Naive thymus-derived CD4-positive, alpha-beta T cell (primary cell): ENCODE results near the gene PPFIBP2. TPM values are rescaled to one million over a fixed set of nuclear protein-coding genes. Genes with fewer than 3 reads are reported as not detected.

Experiments
- ATAC-seq: fragments of 150-1000 bp; cut with Tn5 transposase; 2 replicates; pipeline ENCODE4 v1.10.0; 2021; ENCODE audit warnings: mild to moderate bottlenecking, moderate library complexity
- CTCF ChIA-PET: fragments of 350-600 bp; sonication (Branson Sonifier 250); formaldehyde crosslinking; loops from one replicate; lab custom pipeline; 2021; ENCODE audit warnings: antibody characterized with exemption; lab: Charles Lee
- POLR2A ChIA-PET: fragments of 350-600 bp; sonication (Branson Sonifier 250); formaldehyde crosslinking; loops from one replicate; lab custom pipeline; 2021; ENCODE audit warnings: antibody characterized with exemption, inconsistent platforms; lab: Charles Lee
- DNase-seq, 9 donors: peaks; one replicate each; pipeline versions ENCODE4 v3.0.0 to v3.0.0-alpha.2; 2020 to 2022; ENCODE audit warnings: mixed read lengths in 1 of 9
- H3K27ac ChIP-seq: one replicate; pipeline ENCODE4 v1.7.0; 2013; ENCODE audit warnings: mild to moderate bottlenecking, low read depth, low read length, moderate library complexity
- H3K27me3 ChIP-seq, 2 donors: one replicate each; pipeline ENCODE4 v1.7.0; 2013; ENCODE audit warnings: low read length in 2 of 2, mild to moderate bottlenecking in 2 of 2, moderate library complexity in 2 of 2; ENCODE audit not compliant: control insufficient read depth in 2 of 2, insufficient read depth in 2 of 2
- H3K36me3 ChIP-seq, 3 experiments: 1 replicate in 2 of 3; 2 replicates in 1 of 3; pipeline ENCODE4 v1.7.0; 2013; ENCODE audit warnings: low read length in 3 of 3, mild to moderate bottlenecking in 3 of 3, moderate library complexity in 1 of 3; ENCODE audit not compliant: insufficient read depth in 3 of 3, control insufficient read depth in 2 of 3
- H3K4me1 ChIP-seq, 2 donors: one replicate each; pipeline ENCODE4 v1.7.0; 2013; ENCODE audit warnings: low read length in 2 of 2, mild to moderate bottlenecking in 2 of 2, moderate library complexity in 1 of 2; ENCODE audit not compliant: control insufficient read depth in 2 of 2, insufficient read depth in 2 of 2
- H3K4me3 ChIP-seq: 2 replicates; pipeline ENCODE4 v1.7.0; 2013; ENCODE audit warnings: mild to moderate bottlenecking, low read length
- H3K9me3 ChIP-seq, 3 experiments: 1 replicate in 2 of 3; 2 replicates in 1 of 3; pipeline ENCODE4 v1.7.0; 2013; ENCODE audit warnings: low read length in 3 of 3; ENCODE audit not compliant: control insufficient read depth in 2 of 3
- H3K27ac Mint-ChIP-seq, 9 donors: one replicate each; pipeline ENCODE4 v1.8.0; 2020 to 2022; ENCODE audit warnings: mixed read lengths in 9 of 9, mild to moderate bottlenecking in 8 of 9, moderate library complexity in 5 of 9, inconsistent platforms in 2 of 9
- H3K27me3 Mint-ChIP-seq, 5 donors: one replicate each; pipeline ENCODE4 v1.8.0; 2021 to 2022; ENCODE audit warnings: mixed read lengths in 5 of 5, mild to moderate bottlenecking in 1 of 5
- H3K36me3 Mint-ChIP-seq, 5 donors: one replicate each; pipeline ENCODE4 v1.8.0; 2020 to 2022; ENCODE audit warnings: mixed read lengths in 5 of 5, mild to moderate bottlenecking in 3 of 5, inconsistent platforms in 1 of 5
- H3K4me1 Mint-ChIP-seq, 7 donors: one replicate each; pipeline ENCODE4 v1.8.0; 2020 to 2022; ENCODE audit warnings: mixed read lengths in 7 of 7, mild to moderate bottlenecking in 3 of 7, inconsistent platforms in 1 of 7
- H3K4me3 Mint-ChIP-seq, 10 donors: one replicate each; pipeline ENCODE4 v1.8.0; 2020 to 2022; ENCODE audit warnings: mild to moderate bottlenecking in 10 of 10, mixed read lengths in 10 of 10, moderate library complexity in 6 of 10, inconsistent platforms in 2 of 10
- H3K9me3 Mint-ChIP-seq, 11 donors: one replicate each; pipeline ENCODE4 v1.8.0; 2020 to 2022; ENCODE audit warnings: mixed read lengths in 11 of 11, mild to moderate bottlenecking in 4 of 11, inconsistent platforms in 1 of 11, moderate library complexity in 1 of 11
- intact Hi-C, 2 donors: fragments of 100-400 bp; cut with micrococcal nuclease; formaldehyde crosslinking; loops; one replicate each; pipeline ENCODE4 v1.15.1; 2023
- polyA plus RNA-seq, 2 donors: library from polyadenylated mRNA; unstranded; fragments of 300-500 nt; fragmentation: Illumina TruSeq; gene quantifications; one replicate each; pipeline ENCODE4 v1.2.3, GENCODE V29; 2021
- total RNA-seq, 6 experiments: library from RNA in 5 of 6; stranded (reverse) in 5 of 6; gene quantifications; 1 replicate in 5 of 6; 2 replicates in 1 of 6; pipeline ENCODE4 v1.2.3 and lab custom pipeline; 2021 to 2026

Gene PPFIBP2
- total and polyA plus RNA-seq, 7 experiments from 2014 or later: 5.7 to 55.6 (median 42.6) TPM

DNA sequence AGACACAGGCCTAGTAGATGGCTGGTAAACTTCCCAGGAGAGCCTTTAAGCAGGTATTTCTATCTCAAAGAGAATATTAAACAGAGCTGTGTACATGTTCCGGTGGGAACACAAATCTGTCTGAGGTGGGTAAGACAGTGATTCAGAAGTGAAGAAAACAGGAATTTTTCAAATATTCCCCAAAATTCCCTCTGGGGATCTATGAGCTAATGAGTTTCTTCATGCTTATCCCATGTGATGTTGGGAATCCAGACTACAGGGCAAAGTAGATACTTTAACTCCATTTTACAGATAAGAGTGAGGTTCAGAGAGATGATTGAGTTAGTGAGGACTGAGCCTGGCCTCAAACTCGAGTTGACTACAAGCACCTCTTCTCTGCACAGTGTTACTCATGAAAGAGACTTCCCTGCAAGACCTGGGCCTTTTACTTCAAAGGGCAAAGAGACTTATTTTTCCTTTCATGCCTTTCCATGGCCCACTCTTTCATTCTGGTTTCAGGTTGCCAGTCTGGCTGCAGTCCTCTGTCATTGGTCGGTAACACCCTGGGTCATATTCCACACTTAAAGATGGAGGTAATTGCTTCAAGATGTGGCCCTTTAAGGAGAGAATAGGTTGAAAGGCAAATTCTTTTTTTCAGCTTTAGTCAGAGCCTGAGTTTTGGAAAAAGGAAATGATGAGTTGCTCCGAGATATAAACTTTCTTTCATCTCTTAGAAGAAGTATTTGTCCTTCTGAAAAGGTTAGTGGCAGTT is 89.4 kb downstream of the PPFIBP2 start:
- CTCF ChIA-PET: interaction anchor here (1.0 kb wide), 1 partner anchor 92 kb away, joined by 5 read pairs; no protein-coding TSS in a partner anchor
- H3K4me1 Mint-ChIP-seq: peaks cover 0 to 6% (median 0%) of the 10 kb centered on the region in 7 donors
- no peak for ATAC-seq

DNA sequence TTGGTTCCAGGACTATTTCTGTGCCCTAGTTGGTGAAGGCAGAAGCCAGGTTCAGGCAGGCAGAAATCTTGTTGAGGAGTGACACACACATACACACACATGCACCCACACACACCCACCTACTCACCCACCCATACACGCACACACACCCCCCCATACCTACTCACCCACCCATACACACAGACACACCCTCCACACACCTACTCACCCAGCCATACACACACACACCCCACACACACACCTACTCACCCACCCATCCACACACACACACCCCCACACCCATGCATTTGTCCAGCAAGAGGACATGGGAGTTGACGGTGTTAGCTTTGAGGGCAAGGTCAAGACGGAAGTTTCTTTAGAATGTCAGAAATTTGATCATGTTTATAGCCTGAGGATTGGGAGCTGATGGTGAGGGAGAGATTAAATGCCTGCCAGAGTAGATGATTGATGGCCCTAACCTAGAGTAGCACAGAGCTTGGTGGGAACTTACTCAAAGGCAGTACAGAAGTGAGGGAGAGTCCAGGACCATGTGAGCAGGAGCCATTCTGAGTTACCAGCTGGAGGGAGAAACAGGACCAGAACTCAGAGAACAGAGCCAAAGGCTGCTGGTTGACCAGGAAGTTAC is 90.6 kb downstream of the PPFIBP2 start:
- peaks cover 0 to 23% (median 4%) of the 10 kb centered on the region in 5 donors for H3K36me3 Mint-ChIP-seq
- H3K27me3 ChIP-seq: no peaks in the 10 kb centered on the region
- ChIA-PET POLR2A (no interaction called here), CTCF (interaction anchor here (0.5 kb wide), 1 partner anchor 1357 kb away, joined by 3 read pairs; no protein-coding TSS in a partner anchor)
- H3K36me3 ChIP-seq: peaks cover 0 to 6% (median 0%) of the 10 kb centered on the region in 3 experiments
- no peak overlapping the region for H3K4me3 Mint-ChIP-seq
- no peak overlapping the region for H3K27ac ChIP-seq
- no peaks in the 10 kb centered on the region for H3K4me1 ChIP-seq
- H3K9me3 ChIP-seq: no peaks in the 10 kb centered on the region
- intact Hi-C loops: no loop called here
- H3K27me3 Mint-ChIP-seq: peaks cover 0 to 2% (median 0%) of the 10 kb centered on the region in 5 donors
- DNase-seq (no peak), ATAC-seq (no peak)
- H3K27ac Mint-ChIP-seq: no peak overlapping the region
- H3K4me3 ChIP-seq: no peak overlapping the region
- no peaks in the 10 kb centered on the region for H3K9me3 Mint-ChIP-seq
- H3K4me1 Mint-ChIP-seq: peaks cover 0 to 6% (median 0%) of the 10 kb centered on the region in 7 donors

More for the DNA sequence above, 89.4 kb downstream of the PPFIBP2 start:
- Histone ChIP-seq H3K36me3 (peaks cover 0 to 6% (median 0%) of the 10 kb centered on the region in 3 experiments), H3K9me3 (no peaks in the 10 kb centered on the region), H3K27me3 (no peaks in the 10 kb centered on the region), H3K4me3 (no peak overlapping the region), H3K4me1 (no peaks in the 10 kb centered on the region), H3K27ac (no peak overlapping the region)
- H3K27ac Mint-ChIP-seq: no peak overlapping the region
- DNase-seq: no peak
- peaks cover 0 to 26% (median 9%) of the 10 kb centered on the region in 5 donors for H3K36me3 Mint-ChIP-seq
- POLR2A ChIA-PET: no interaction called here
- intact Hi-C loops: no loop called here
- no peaks in the 10 kb centered on the region for H3K27me3 Mint-ChIP-seq
- H3K9me3 Mint-ChIP-seq: no peaks in the 10 kb centered on the region
- no peak overlapping the region for H3K4me3 Mint-ChIP-seq

DNA sequence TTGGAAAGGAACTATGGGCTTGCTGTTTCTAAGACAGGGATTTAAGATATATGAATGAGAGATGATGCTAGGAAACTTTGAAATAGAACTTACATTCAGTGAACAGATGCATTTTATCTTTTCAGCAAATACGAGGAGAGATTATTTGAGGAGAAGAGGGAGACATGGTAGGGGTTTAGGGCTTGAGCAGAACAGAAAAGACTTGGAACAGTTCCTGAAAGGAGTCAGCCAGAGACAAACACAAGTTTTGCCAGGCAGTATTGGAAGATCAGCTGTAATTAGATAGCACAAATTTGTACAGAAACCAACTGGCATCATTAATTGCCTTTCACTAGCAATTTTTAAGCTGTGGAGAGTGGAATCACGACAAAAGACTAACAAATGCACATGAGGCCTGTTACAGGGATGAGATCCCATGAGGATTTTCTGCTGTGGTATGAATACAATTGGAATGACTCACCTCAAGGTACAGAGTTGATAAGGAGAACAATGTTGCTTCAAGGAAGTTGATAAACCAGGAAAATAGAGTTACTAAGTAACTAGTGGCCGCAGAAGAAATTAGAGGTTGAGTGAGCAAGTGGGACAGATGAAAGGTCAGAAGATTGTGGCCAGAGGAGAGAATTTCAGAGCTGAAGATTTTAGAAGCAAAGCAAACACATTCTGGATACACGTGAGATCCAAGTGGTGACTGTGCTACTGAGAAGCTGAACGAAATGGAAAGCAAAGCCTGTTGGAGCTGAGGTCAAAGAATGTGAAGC is 91.6 kb downstream of the PPFIBP2 start:
- Mint-ChIP-seq H3K4me3 (no peak overlapping the region), H3K9me3 (no peaks in the 10 kb centered on the region), H3K27me3 (peaks cover 0 to 2% (median 0%) of the 10 kb centered on the region in 5 donors), H3K27ac (no peak overlapping the region), H3K36me3 (peaks cover 0 to 23% (median 8%) of the 10 kb centered on the region in 5 donors), H3K4me1 (no peaks in the 10 kb centered on the region)
- POLR2A ChIA-PET: no interaction called here
- no peak overlapping the region for H3K4me3 ChIP-seq
- no peaks in the 10 kb centered on the region for H3K27me3 ChIP-seq
- H3K4me1 ChIP-seq: no peaks in the 10 kb centered on the region
- intact Hi-C loops: no loop called here
- CTCF ChIA-PET: no interaction called here
- no peaks in the 10 kb centered on the region for H3K9me3 ChIP-seq
- no peak for ATAC-seq
- H3K36me3 ChIP-seq: peaks cover 0 to 6% (median 0%) of the 10 kb centered on the region in 3 experiments
- DNase-seq: no peak
- H3K27ac ChIP-seq: no peak overlapping the region

DNA sequence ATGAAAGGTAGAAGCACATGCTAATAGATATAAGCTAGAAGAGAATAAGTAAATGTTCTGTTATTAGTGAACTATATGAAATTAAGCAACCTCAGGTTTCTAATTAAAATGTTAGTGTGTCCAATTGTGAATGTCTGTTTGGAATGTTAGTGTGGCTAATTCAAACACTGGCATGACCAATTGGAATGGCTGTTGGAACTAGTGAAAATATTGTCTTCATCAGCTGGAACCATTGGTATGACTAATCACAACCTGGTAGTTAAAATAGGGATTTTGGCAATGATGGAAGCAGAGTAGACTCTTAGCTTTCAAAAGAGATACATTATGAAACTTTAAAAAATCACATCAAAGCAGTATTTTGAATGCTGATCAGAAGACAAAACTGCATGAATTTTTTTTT is 92.7 kb downstream of the PPFIBP2 start:
- CTCF ChIA-PET: interaction anchor here (0.6 to 0.9 kb wide), 3 partner anchors 29 to 133 kb away, joined by 3 to 5 read pairs (median 3); no protein-coding TSS in a partner anchor

DNA sequence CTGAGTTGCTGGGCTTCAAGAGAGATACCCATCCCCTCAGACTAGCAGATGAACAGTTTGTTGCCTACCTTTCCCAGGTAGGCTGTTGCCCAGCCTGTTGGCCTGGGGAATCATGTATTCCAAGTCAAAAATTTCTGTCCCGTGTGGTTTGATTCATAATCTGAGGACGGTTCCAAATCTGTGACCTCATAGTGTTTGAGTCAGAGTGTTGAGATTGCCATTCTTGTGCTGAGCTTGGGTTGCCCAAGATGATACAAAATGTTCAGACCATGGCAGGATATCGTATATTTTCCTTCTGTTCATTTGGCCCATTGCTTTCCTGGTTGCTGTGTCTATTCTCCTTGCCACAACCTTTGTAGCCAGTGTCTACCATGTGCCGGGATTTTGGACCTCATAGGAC is 95.2 kb downstream of the PPFIBP2 start:
- CTCF ChIA-PET: no interaction called here
- Mint-ChIP-seq H3K36me3 (peaks cover 0 to 48% (median 7%) of the 10 kb centered on the region in 5 donors), H3K4me1 (no peaks in the 10 kb centered on the region), H3K27ac (no peak overlapping the region), H3K27me3 (peaks cover 0 to 5% (median 0%) of the 10 kb centered on the region in 5 donors), H3K4me3 (no peak overlapping the region), H3K9me3 (no peaks in the 10 kb centered on the region)
- no peaks in the 10 kb centered on the region for H3K9me3 ChIP-seq
- no peak overlapping the region for H3K27ac ChIP-seq
- peaks cover 0 to 5% (median 0%) of the 10 kb centered on the region in 3 experiments for H3K36me3 ChIP-seq
- H3K4me3 ChIP-seq: no peak overlapping the region
- H3K4me1 ChIP-seq: no peaks in the 10 kb centered on the region
- POLR2A ChIA-PET: no interaction called here
- no peaks in the 10 kb centered on the region for H3K27me3 ChIP-seq
- ATAC-seq (no peak), DNase-seq (no peak)
- intact Hi-C loops: no loop called here

More for the DNA sequence above, 92.7 kb downstream of the PPFIBP2 start:
- intact Hi-C loops: no loop called here
- Histone ChIP-seq H3K9me3 (no peaks in the 10 kb centered on the region), H3K4me1 (no peaks in the 10 kb centered on the region), H3K36me3 (peaks cover 0 to 5% (median 0%) of the 10 kb centered on the region in 3 experiments), H3K27ac (no peak overlapping the region), H3K27me3 (no peaks in the 10 kb centered on the region), H3K4me3 (no peak overlapping the region)
- POLR2A ChIA-PET: no interaction called here
- no peak overlapping the region for H3K4me3 Mint-ChIP-seq
- peaks cover 0 to 23% (median 6%) of the 10 kb centered on the region in 5 donors for H3K36me3 Mint-ChIP-seq
- no peaks in the 10 kb centered on the region for H3K4me1 Mint-ChIP-seq
- ATAC-seq (no peak), DNase-seq (no peak)
- no peaks in the 10 kb centered on the region for H3K9me3 Mint-ChIP-seq
- H3K27ac Mint-ChIP-seq: no peak overlapping the region
- H3K27me3 Mint-ChIP-seq: peaks cover 0 to 2% (median 0%) of the 10 kb centered on the region in 5 donors

DNA sequence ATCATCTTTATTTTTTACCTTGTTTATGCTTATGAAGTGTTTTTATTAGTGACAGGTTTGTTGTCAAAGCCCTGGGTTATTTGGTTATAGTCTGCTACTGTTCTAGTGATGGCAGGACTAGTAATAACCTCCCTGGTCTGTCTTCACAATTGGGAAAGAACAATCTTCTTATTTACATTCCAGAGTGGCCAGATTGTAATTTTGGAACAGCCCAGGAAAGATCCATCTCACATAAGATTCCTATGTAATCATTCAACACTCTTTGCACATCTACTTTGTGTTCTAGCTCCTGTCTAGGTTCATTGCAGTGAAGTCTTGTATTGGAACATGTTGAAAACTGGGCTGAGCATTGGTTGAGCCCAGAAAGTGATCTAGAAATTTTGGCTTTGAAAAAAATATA is 95.7 kb downstream of the PPFIBP2 start:
- H3K4me3 ChIP-seq: no peak overlapping the region
- no peaks in the 10 kb centered on the region for H3K27me3 ChIP-seq
- no peak for DNase-seq
- Mint-ChIP-seq H3K4me3 (no peak overlapping the region), H3K27me3 (peaks cover 0 to 6% (median 0%) of the 10 kb centered on the region in 5 donors), H3K9me3 (no peaks in the 10 kb centered on the region), H3K27ac (no peak overlapping the region), H3K36me3 (peaks cover 0 to 53% (median 7%) of the 10 kb centered on the region in 5 donors), H3K4me1 (no peaks in the 10 kb centered on the region)
- peaks cover 0 to 5% (median 0%) of the 10 kb centered on the region in 3 experiments for H3K36me3 ChIP-seq
- ChIA-PET CTCF (interaction anchor here (1.1 kb wide), 1 partner anchor 97 kb away, joined by 3 read pairs; no protein-coding TSS in a partner anchor), POLR2A (no interaction called here)
- ATAC-seq: no peak
- no peaks in the 10 kb centered on the region for H3K4me1 ChIP-seq
- intact Hi-C loops: no loop called here
- H3K27ac ChIP-seq: no peak overlapping the region
- H3K9me3 ChIP-seq: no peaks in the 10 kb centered on the region
